Measurements from ENCODE around the gene ATP6V0A4.
"Not testable (repeated sequence)": the region's sequence is repeated elsewhere in the genome, so short reads cannot be mapped to it uniquely, and the experiment has no call there.

Gene ATP6V0A4

DNA sequence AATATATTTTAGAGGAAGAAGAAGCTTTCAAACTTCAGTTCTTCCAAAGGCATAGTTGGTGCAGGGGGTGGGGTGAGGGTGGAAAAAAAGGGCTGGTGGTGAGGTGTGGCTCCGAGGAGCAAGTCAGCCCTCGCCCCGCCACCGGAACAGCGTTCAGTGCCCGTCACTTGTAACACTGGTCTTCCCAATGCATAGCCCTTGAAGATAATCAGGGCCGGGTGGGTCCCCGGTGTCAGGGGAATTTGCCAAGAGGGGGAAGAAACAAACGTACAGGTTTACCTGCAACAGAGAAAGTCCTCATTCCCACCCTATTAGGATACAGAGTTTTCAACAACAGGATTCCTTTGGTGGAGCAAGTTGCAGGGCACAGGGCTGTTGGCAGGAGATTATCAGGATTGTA is 98.3 kb downstream of the ATP6V0A4 start:
- no peak for DNase-seq (ENCODE audit: low spot score)

DNA sequence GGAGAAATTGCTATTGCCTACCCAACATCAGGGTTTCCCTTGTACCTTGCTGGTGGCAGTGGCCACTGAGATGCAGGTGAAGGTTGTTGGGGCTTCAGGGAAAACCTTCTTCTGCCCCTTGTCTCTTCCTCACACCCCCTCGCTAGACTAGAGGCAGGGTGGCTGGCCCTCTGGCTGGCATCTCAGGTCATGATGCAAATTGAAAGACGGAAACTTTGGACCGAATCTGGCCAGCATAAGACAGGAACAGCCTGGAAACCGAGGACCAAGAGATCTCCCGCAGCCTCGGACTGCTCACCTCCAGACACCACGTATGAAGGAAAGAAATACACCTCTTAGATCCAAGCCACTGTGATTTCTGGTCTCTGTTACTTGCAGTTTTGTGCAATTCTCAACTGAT is 99.7 kb downstream of the ATP6V0A4 start:
- no peak for DNase-seq (ENCODE audit: low spot score)

GRCh38 chr7:138697535-138698182 is 100.3 kb downstream of the ATP6V0A4 start:
- no peak for DNase-seq (ENCODE audit: low spot score)

- not testable (repeated sequence) for DNase-seq (ENCODE audit: low spot score)
Observed at GRCh38 chr7:138695776-138696175, 102.2 kb downstream of the ATP6V0A4 start.

- no peak for DNase-seq (ENCODE audit: low spot score)
Observed at GRCh38 chr7:138695106-138695505, 102.9 kb downstream of the ATP6V0A4 start.

GRCh38 chr7:138691178-138691577 is 106.8 kb downstream of the ATP6V0A4 start:
- no peak for DNase-seq (ENCODE audit: low spot score)

DNA sequence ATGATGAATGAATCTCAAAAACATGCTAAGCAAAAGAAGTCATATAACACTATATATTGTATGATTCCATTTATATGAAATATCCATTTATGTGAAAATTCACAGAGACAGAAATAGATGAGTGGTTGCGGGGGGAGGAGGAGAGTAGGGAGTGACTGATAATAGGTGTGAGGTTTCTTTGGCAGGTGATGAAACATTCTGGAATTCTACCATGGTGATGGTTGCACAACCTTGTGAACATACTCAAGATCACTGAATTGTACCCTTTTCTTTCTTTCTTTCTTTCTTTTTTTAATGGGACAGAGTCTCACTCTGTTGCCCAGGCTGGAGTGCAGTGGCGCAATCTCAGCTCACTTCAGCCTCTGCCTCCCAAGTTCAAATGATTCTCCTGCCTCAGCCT is 107.5 kb downstream of the ATP6V0A4 start:
- DNase-seq (ENCODE audit: low spot score): no peak

- DNase-seq (ENCODE audit: low spot score): not testable (repeated sequence)
Observed at GRCh38 chr7:138688037-138688436, 110.0 kb downstream of the ATP6V0A4 start.

- peak; percentile 11 for DNase-seq (ENCODE audit: low spot score)
Observed at GRCh38 chr7:138684340-138684739, 113.7 kb downstream of the ATP6V0A4 start.

DNA sequence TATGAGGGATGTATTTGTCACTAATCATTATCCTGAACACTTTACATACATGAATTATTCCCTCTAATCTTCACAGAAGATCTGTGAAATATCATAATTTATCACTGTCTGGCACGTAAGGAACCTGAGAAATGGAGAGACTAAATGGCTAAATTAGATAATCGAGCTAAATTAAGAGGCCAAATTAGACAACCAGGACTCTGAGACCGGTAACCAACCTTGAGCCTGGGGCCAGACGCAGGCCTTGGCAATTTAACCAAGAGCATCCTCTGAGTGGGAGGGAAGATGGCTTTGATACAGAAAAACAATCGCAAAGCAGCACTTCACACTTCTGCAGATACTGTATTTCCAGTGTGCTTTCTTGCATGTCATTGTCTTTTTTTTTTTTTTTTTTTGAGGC is 118.2 kb downstream of the ATP6V0A4 start:
- DNase-seq (ENCODE audit: low spot score): no peak

DNA sequence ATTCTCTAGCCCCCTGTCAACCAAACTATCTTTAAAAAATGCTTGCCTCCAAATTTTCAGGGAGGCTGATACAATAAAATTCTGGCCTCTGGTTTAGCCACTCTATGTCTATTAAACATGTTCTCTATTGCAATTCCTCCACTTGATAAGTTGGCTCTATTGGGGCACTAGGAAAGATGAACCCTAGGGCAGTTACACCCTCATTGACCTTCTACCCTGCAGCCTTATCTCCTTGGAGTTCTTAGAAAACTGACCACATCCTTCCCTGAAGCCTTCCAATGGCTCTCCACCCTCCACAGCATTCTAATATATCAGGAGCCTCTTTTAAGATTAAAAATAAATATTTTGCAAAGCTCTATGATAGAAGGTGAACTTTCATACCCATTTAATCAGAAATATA is 127.4 kb downstream of the ATP6V0A4 start:
- DNase-seq (ENCODE audit: low spot score): no peak

DNA sequence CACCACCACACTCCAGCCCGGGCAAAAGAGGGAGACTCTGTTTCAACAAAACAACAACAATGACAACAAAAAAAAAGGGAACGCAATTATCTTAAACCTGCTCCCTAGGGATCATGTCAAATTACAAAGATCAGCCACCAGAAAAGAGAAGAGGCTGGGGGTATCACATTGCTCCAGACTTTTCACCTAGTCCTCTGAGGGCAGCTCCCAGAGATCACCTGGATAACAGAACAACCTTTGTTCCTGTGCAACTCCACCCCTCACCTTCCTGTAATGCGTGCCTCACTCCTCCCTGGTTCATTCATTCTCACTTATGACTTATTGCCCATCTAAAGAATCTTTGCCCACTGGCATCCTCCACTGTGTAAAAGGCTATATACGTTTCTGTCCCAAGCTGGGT is 128.6 kb downstream of the ATP6V0A4 start:
- DNase-seq (ENCODE audit: low spot score): no peak

DNA sequence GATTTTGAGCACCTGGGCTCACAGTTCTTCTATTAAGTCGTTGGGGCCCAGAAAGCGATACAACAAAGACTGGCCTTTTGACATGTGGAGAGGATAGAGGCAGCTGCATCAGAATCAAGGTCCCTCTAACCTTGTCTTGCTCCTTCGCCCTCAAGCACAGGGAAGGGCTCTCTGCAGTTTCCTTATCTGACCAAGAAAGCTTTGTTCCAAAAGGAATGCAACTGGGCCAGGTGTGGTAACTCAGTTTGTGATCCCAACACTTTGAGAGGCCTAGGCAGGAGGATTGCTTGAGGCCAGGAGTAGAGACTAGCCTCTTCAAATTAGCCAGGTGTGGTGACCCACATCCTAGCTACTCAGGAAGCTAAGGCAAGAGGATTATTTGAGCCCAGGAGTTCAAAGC is 129.1 kb downstream of the ATP6V0A4 start:
- DNase-seq (ENCODE audit: low spot score): no peak

DNA sequence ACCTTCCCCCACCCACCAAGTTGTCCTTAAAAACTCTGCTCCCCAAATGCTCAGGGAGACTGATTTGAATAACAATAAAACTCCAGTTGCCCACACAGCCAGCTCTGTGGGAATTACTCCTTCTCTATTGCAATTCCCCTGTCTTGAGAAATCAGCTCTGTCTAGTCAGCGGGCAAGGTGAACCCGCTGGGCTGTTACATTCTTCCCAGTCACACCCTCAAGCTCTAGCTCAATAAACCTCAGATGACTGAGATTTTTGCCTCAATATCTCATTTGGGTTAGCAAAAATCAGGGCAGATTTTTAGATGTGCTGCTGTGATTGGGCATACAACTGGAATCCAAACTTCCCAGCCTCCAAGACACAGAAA is 129.8 kb downstream of the ATP6V0A4 start:
- no peak for DNase-seq (ENCODE audit: low spot score)

GRCh38 chr7:138667535-138668228 is 130.3 kb downstream of the ATP6V0A4 start:
- DNase-seq (ENCODE audit: low spot score): no peak

DNA sequence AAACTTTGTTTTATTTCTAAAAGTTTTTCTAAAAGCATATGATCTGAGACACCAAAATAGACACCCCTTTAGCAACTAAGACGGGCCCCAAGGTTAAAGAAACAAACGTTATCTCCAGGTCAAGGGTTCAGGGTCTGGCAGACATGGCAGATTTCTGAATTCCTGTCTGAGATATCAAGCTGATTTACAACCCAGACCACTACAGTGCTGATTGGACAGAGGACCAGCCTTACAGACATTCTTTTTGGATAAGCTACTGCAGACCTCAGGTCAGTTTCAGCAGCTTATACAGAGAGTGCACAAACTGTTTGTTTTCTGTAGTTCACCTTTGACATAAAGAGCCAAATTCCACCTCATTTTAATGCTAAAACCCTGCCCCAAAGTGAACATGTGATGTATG is 131.6 kb downstream of the ATP6V0A4 start:
- no peak for DNase-seq (ENCODE audit: low spot score)

- DNase-seq (ENCODE audit: low spot score): no peak
Observed at GRCh38 chr7:138665669-138666140, 132.3 kb downstream of the ATP6V0A4 start.

DNA sequence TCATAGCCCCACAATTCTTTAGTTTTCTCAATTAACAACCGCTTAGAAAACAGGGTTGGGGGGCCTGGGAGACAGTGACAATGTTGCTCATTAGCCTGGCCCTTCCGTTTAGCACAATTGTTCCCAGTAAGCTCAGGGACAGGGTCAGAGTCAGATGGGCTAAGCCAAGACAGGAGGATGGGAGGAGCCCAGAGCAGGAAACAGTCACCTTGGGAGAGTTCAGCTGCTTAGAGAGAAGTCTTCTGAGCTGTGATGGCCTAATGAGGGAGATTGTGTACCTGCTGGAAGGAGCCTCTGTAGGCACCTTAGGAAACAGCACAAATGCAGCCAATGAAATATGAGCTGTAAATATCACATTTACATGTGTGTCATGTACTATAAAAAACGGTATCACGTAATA is 132.7 kb downstream of the ATP6V0A4 start:
- no peak for DNase-seq (ENCODE audit: low spot score)

GRCh38 chr7:138663725-138664710 is 134.0 kb downstream of the ATP6V0A4 start:
- peak; percentile 60 for DNase-seq (ENCODE audit: low spot score)

GRCh38 chr7:138662991-138663320 is 135.0 kb downstream of the ATP6V0A4 start:
- no peak for DNase-seq (ENCODE audit: low spot score)

- DNase-seq (ENCODE audit: low spot score): no peak
Observed at GRCh38 chr7:138662076-138662990, 135.7 kb downstream of the ATP6V0A4 start.

Data from kidney tubule cell (primary cell).